Measurements from ENCODE around the gene CIDEA.

Gene CIDEA

DNA sequence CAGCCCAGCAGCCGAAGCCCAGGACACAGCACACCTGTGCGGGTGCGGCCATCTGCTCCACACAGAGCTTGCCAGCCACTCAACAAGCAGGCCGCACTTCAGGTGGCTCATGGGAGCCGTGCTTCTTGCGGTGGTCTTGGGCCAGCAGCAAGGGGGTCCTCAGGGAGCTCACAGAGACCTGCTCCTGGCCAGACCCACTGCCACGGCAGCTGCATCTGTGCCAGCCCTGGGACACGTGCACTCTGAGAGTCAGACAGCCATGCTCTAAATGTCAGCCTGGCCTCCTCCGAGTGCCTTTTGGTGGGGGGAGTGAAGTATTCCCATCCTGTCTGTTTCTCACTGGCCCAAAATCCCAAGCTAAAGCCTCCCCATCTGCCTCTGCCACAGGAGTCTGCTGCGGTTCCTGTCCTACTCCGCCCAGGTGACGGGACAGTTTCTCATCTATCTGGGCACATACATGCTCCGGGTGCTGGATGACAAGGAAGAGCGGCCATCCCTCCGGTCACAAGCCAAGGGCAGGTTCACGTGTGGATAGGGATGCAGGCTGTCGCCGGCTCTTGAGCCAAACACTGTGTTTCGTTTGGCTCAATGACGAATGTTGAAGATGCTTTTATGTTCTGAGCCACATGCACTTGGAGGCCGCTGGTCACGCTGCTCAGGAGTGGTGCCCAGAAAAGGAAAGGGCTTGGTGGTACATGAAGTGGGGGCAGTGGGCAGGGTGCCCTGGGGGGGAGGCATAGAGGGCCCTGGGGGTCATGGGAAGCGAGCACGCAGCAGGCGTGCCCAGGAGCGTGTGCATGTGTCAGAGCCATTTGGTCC lies 22.8 kb downstream of the CIDEA start:
- TF ChIP-seq TEAD4 (IDR thresholded peaks at IDR 0.05): no peak
- no peak for TF ChIP-seq USF1 (IDR thresholded peaks at IDR 0.05)
- no peak for TF ChIP-seq MAX (IDR thresholded peaks at IDR 0.05)
- no peak for TF ChIP-seq FOXM1 (IDR thresholded peaks at IDR 0.05; ENCODE audit: borderline replicate concordance, low read depth)

DNA sequence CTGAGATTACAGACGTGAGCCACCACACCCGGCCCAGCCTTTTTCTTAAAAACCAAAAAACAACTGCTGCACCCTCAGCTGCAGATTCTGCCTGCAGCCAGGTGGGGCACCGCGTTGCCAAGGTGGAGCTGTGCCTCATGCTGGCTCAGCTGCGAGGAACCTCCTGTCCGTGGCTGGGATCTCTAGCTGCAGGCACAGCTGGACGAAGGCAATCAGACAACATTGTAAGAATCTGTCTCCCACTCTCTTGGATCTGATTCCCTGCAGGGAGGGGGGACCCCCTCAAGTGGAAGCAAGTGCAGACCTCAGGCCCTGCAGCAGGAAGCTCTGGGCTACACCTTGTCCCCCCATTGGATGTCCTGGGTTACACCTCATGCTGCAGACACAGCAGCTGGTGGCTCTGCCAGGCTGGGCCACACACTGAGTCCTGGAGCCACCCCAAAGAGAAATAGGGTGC lies 24.1 kb downstream of the CIDEA start:
- TF ChIP-seq FOXM1 (IDR thresholded peaks at IDR 0.05; ENCODE audit: borderline replicate concordance, low read depth) (no peak), EP300 (IDR thresholded peaks at IDR 0.05; ENCODE audit: borderline replicate concordance) (no peak), REST (IDR thresholded peaks at IDR 0.05; ENCODE audit: low read depth) (no peak), ZBTB7A (IDR thresholded peaks at IDR 0.05; ENCODE audit: low read depth) (no peak), TEAD4 (IDR thresholded peaks at IDR 0.05) (no peak), TAF1 (IDR thresholded peaks at IDR 0.05; ENCODE audit: low read depth) (no peak), CEBPB (IDR thresholded peaks at IDR 0.05) (no peak), EGR1 (IDR thresholded peaks at IDR 0.05) (no peak), CREB1 (IDR thresholded peaks at IDR 0.05; ENCODE audit: low read depth) (no peak), NFIC (IDR thresholded peaks at IDR 0.05) (no peak), RAD21 (IDR thresholded peaks at IDR 0.05; ENCODE audit: low read depth) (peak; percentile 40; the same call in 1 of the 2 replicates), USF1 (IDR thresholded peaks at IDR 0.05) (no peak), MAX (IDR thresholded peaks at IDR 0.05) (peak; percentile 97)

DNA sequence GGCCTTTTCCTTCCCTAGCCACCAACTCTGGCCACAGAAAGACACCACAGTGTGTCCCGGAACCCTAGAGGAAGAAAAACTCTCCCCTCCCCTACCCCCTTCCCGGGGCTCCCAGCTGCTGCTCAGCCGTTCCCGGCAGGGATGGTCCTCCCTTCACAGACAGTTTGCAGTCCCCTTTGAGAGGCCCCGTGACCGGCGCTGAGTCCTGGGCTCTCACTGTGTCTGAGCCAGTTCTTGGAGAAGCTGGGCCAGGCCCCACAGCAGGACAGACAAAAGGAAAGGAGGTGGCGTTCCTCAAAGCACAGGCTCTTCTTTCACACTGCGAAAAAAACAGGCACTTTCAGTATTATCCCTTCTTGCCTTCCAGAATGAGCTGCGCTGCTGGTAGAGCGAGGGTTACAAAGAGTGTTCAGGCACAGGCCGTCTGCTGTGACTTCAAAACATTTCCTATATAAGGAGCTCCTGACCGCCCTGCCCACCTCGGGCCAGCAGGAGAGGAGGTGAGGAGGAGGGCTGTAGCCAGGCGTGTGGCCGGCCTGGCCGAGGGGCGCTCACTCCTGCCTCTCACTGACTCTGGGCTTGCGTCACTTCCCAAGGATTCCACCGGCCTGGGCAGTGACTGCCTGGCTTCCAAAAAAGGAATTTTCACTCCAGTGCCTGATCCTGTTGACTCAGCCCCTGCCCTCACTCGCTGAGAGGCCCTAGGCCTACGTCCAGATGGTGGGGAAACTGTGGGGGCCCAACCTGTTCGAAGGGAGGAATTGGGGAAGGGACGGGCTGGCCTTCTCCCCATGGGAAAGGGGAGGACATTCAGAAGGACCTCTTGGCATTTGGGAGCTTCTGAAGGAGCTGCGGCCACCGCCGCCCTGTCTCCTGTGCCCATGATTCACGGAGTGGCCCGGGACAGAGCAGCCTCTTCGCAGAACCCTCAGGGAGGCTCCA lies 24.9 kb downstream of the CIDEA start:
- TF ChIP-seq YY1 (IDR thresholded peaks at IDR 0.05; ENCODE audit: low read depth): no peak
- peak; percentile 67 for TF ChIP-seq TCF12 (IDR thresholded peaks at IDR 0.05; ENCODE audit: low read depth)
- peak; percentile 93 for TF ChIP-seq ZBTB7A (IDR thresholded peaks at IDR 0.05; ENCODE audit: low read depth)
- peak; percentile 86 for TF ChIP-seq MAX (IDR thresholded peaks at IDR 0.05)
- peak; percentile 53; the same call in 1 of the 2 replicates for TF ChIP-seq CREB1 (IDR thresholded peaks at IDR 0.05; ENCODE audit: low read depth)
- TF ChIP-seq TAF1 (IDR thresholded peaks at IDR 0.05; ENCODE audit: low read depth): peak; percentile 38; the same call in 1 of the 2 replicates
- peak; percentile 29; the same call in 1 of the 2 replicates for TF ChIP-seq USF1 (IDR thresholded peaks at IDR 0.05)
- TF ChIP-seq FOXM1 (IDR thresholded peaks at IDR 0.05; ENCODE audit: borderline replicate concordance, low read depth): no peak
- TF ChIP-seq TEAD4 (IDR thresholded peaks at IDR 0.05): peak; percentile 58; the same call in 1 of the 2 replicates
- TF ChIP-seq EP300 (IDR thresholded peaks at IDR 0.05; ENCODE audit: borderline replicate concordance): peak; percentile 74
- TF ChIP-seq NFIC (IDR thresholded peaks at IDR 0.05): peak; percentile 26; the same call in 1 of the 2 replicates
- TF ChIP-seq RAD21 (IDR thresholded peaks at IDR 0.05; ENCODE audit: low read depth): no peak
- TF ChIP-seq CEBPB (IDR thresholded peaks at IDR 0.05): peak; percentile 72

DNA sequence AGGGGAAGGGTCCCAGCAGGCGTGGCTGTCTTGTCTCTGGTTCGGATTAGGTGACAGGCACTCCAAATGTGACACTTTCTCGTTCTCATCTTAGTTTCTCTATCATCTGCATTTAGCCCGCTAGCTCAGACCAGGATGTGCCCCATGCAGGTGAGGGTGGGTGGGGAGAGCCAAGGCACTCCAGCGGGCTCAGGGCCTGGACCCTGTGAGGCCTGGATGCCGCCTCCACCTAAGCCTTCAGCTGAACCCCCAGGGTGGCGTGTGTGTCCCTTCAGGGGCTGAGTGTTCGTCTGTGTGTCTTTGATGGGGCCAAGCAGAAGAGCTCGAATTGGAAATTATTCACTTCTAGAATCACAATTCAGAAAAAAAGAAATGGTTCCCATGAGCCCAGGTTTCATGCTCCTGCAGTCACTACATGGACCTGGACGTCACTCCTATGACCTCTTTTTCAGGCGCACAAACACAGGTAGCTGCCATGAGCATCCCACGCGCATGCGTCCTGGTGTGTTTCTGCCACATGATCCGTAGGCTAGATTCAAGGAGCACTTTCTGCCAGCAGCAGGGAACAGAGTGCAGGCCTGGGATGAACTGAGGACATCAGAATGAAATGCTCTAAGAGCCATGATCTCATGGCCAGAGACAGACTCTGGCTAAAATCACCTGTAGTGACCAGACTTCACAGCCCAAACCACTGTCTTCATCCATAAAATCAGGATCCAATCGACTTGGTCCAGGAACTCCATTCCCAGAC lies 25.8 kb downstream of the CIDEA start:
- no peak for TF ChIP-seq RAD21 (IDR thresholded peaks at IDR 0.05; ENCODE audit: low read depth)
- TF ChIP-seq ZBTB7A (IDR thresholded peaks at IDR 0.05; ENCODE audit: low read depth): no peak

- TF ChIP-seq REST (IDR thresholded peaks at IDR 0.05; ENCODE audit: low read depth) (no peak), TEAD4 (IDR thresholded peaks at IDR 0.05) (no peak), RAD21 (IDR thresholded peaks at IDR 0.05; ENCODE audit: low read depth) (no peak), USF1 (IDR thresholded peaks at IDR 0.05) (no peak), FOXM1 (IDR thresholded peaks at IDR 0.05; ENCODE audit: borderline replicate concordance, low read depth) (no peak), CREB1 (IDR thresholded peaks at IDR 0.05; ENCODE audit: low read depth) (no peak), TAF1 (IDR thresholded peaks at IDR 0.05; ENCODE audit: low read depth) (no peak), TCF12 (IDR thresholded peaks at IDR 0.05; ENCODE audit: low read depth) (no peak), CEBPB (IDR thresholded peaks at IDR 0.05) (no peak), YY1 (IDR thresholded peaks at IDR 0.05; ENCODE audit: low read depth) (no peak), EP300 (IDR thresholded peaks at IDR 0.05; ENCODE audit: borderline replicate concordance) (no peak), EGR1 (IDR thresholded peaks at IDR 0.05) (no peak), MAX (IDR thresholded peaks at IDR 0.05) (no peak), NFIC (IDR thresholded peaks at IDR 0.05) (no peak), ZBTB7A (IDR thresholded peaks at IDR 0.05; ENCODE audit: low read depth) (no peak)
These were observed 27.7 kb downstream of the CIDEA start for GRCh38 chr18:12281861-12282260.
